ENCODE data around the gene CWC25.

The CWC25 gene

GRCh38 chr17:38824899-38825761, at the start of gene CWC25:
TSS of gene CWC25 (minus strand) at chr17:38825321. CDS start at chr17:38825183, 138 bp downstream.
- Mint-ChIP-seq H3K27me3 (no peaks in the 10 kb centered on the region), H3K4me3 (peak within 1 kb of the TSS; percentile 99), H3K36me3 (peaks cover 9% of the 10 kb centered on the region), H3K4me1 (peaks cover 32% of the 10 kb centered on the region), H3K27ac (peak within 1 kb of the TSS; percentile 98), H3K9me3 (no peaks in the 10 kb centered on the region)

GRCh38 chr17:38873640-38874380, 48.7 kb upstream of the CWC25 start:
- peaks cover 2% of the 10 kb centered on the region for H3K36me3 Mint-ChIP-seq
- no peaks in the 10 kb centered on the region for H3K9me3 Mint-ChIP-seq
- H3K4me1 Mint-ChIP-seq = peaks cover 76% of the 10 kb centered on the region
- H3K27ac Mint-ChIP-seq = peak overlapping the region; percentile 81
- peak overlapping the region; percentile 42 for H3K4me3 Mint-ChIP-seq
- no peaks in the 10 kb centered on the region for H3K27me3 Mint-ChIP-seq

- peak overlapping the region; percentile 99 for H3K4me3 Mint-ChIP-seq
- no peaks in the 10 kb centered on the region for H3K27me3 Mint-ChIP-seq
- peak overlapping the region; percentile 96 for H3K27ac Mint-ChIP-seq
- peaks cover 2% of the 10 kb centered on the region for H3K36me3 Mint-ChIP-seq
- no peaks in the 10 kb centered on the region for H3K9me3 Mint-ChIP-seq
- H3K4me1 Mint-ChIP-seq = peaks cover 76% of the 10 kb centered on the region
Observed at GRCh38 chr17:38872671-38873385, 47.7 kb upstream of the CWC25 start.

GRCh38 chr17:38872027-38872511, 46.9 kb upstream of the CWC25 start:
- H3K27me3 Mint-ChIP-seq = no peaks in the 10 kb centered on the region
- H3K36me3 Mint-ChIP-seq = peaks cover 2% of the 10 kb centered on the region
- peak overlapping the region; percentile 96 for H3K27ac Mint-ChIP-seq
- H3K4me3 Mint-ChIP-seq = peak overlapping the region; percentile 99
- H3K4me1 Mint-ChIP-seq = peaks cover 74% of the 10 kb centered on the region
- H3K9me3 Mint-ChIP-seq = no peaks in the 10 kb centered on the region

- H3K27ac Mint-ChIP-seq = peak overlapping the region; percentile 96
Observed at GRCh38 chr17:38871247-38872015, 46.3 kb upstream of the CWC25 start.

GRCh38 chr17:38870259-38871165, 45.4 kb upstream of the CWC25 start:
- Mint-ChIP-seq H3K27me3 (no peaks in the 10 kb centered on the region), H3K36me3 (peaks cover 2% of the 10 kb centered on the region), H3K27ac (peak overlapping the region; percentile 96), H3K4me1 (peaks cover 61% of the 10 kb centered on the region), H3K9me3 (no peaks in the 10 kb centered on the region), H3K4me3 (peak overlapping the region; percentile 99)

More at GRCh38 chr17:38871247-38872015, 46.3 kb upstream of the CWC25 start:
- H3K9me3 Mint-ChIP-seq = no peaks in the 10 kb centered on the region
- peak overlapping the region; percentile 99 for H3K4me3 Mint-ChIP-seq
- no peaks in the 10 kb centered on the region for H3K27me3 Mint-ChIP-seq
- peaks cover 67% of the 10 kb centered on the region for H3K4me1 Mint-ChIP-seq
- H3K36me3 Mint-ChIP-seq = peaks cover 2% of the 10 kb centered on the region

GRCh38 chr17:38869526-38870258, 44.6 kb upstream of the CWC25 start, which contains the start of gene LASP1:
TSS of gene LASP1 (plus strand) at chr17:38870058. CDS start at chr17:38870190, 132 bp downstream.
- Mint-ChIP-seq H3K36me3 (peaks cover 2% of the 10 kb centered on the region), H3K27ac (peak within 1 kb of the TSS; percentile 100), H3K4me3 (peak within 1 kb of the TSS; percentile 99), H3K9me3 (no peaks in the 10 kb centered on the region), H3K4me1 (peaks cover 54% of the 10 kb centered on the region), H3K27me3 (no peaks in the 10 kb centered on the region)

GRCh38 chr17:38868817-38869525, 43.9 kb upstream of the CWC25 start:
- H3K36me3 Mint-ChIP-seq = peaks cover 2% of the 10 kb centered on the region

GRCh38 chr17:38867968-38868816, 43.1 kb upstream of the CWC25 start:
- Mint-ChIP-seq H3K4me3 (peak overlapping the region; percentile 99), H3K4me1 (peaks cover 41% of the 10 kb centered on the region), H3K27me3 (no peaks in the 10 kb centered on the region), H3K36me3 (peaks cover 2% of the 10 kb centered on the region), H3K9me3 (no peaks in the 10 kb centered on the region), H3K27ac (peak overlapping the region; percentile 100)

More at GRCh38 chr17:38868817-38869525, 43.9 kb upstream of the CWC25 start:
- Mint-ChIP-seq H3K4me1 (peaks cover 49% of the 10 kb centered on the region), H3K27me3 (no peaks in the 10 kb centered on the region), H3K9me3 (no peaks in the 10 kb centered on the region), H3K4me3 (peak overlapping the region; percentile 99), H3K27ac (peak overlapping the region; percentile 100)

- H3K9me3 Mint-ChIP-seq = no peaks in the 10 kb centered on the region
- peak overlapping the region; percentile 99 for H3K4me3 Mint-ChIP-seq
- peak overlapping the region; percentile 100 for H3K27ac Mint-ChIP-seq
- no peaks in the 10 kb centered on the region for H3K27me3 Mint-ChIP-seq
- peaks cover 2% of the 10 kb centered on the region for H3K36me3 Mint-ChIP-seq
- H3K4me1 Mint-ChIP-seq = peaks cover 33% of the 10 kb centered on the region
Observed at GRCh38 chr17:38867179-38867967, 42.3 kb upstream of the CWC25 start.

GRCh38 chr17:38864636-38865398, 39.7 kb upstream of the CWC25 start:
- H3K9me3 Mint-ChIP-seq = no peaks in the 10 kb centered on the region
- H3K27ac Mint-ChIP-seq = peak overlapping the region; percentile 60
- H3K27me3 Mint-ChIP-seq = no peaks in the 10 kb centered on the region
- H3K4me1 Mint-ChIP-seq = peaks cover 20% of the 10 kb centered on the region
- no peak overlapping the region for H3K4me3 Mint-ChIP-seq
- H3K36me3 Mint-ChIP-seq = peaks cover 2% of the 10 kb centered on the region
